Hepatocyte (in vitro differentiated cells): ENCODE measurements around the gene LIPM. TPM values are rescaled to one million over a fixed set of nuclear protein-coding genes. Genes with fewer than 3 reads are reported as not detected.

Experiments
- DNase-seq: peaks from one replicate; pipeline ENCODE4 v3.0.0-alpha.2; 2016; ENCODE audit warnings: low spot score
- H2AFZ ChIP-seq: fragments of 200-600 bp; sonication (generic); 2 replicates; pipeline ENCODE4 v1.6.0; 2016; ENCODE audit warnings: antibody characterized with exemption, mild to moderate bottlenecking
- H3K27ac ChIP-seq: fragments of 200-600 bp; sonication (generic); 2 replicates; pipeline ENCODE4 v1.5.1; 2016; ENCODE audit warnings: mild to moderate bottlenecking
- H3K27me3 ChIP-seq: fragments of 200-600 bp; sonication (generic); 2 replicates; pipeline ENCODE4 v1.6.1; 2016
- H3K36me3 ChIP-seq: fragments of 200-600 bp; sonication (generic); replicated peaks from 2 replicates; pipeline ENCODE4 v1.5.1; 2016; ENCODE audit warnings: low read depth; ENCODE audit not compliant: insufficient read depth
- H3K4me1 ChIP-seq: fragments of 200-600 bp; sonication (generic); 2 replicates; pipeline ENCODE4 v1.5.1; 2016; ENCODE audit warnings: mild to moderate bottlenecking, moderate library complexity; ENCODE audit not compliant: insufficient read depth
- H3K4me2 ChIP-seq: fragments of 200-600 bp; sonication (generic); 2 replicates; pipeline ENCODE4 v1.6.0; 2016
- H3K4me3 ChIP-seq: fragments of 200-600 bp; sonication (generic); 2 replicates; pipeline ENCODE4 v1.5.1; 2016; ENCODE audit warnings: mild to moderate bottlenecking
- H3K79me2 ChIP-seq: fragments of 200-600 bp; sonication (generic); 2 replicates; pipeline ENCODE4 v1.6.0; 2017; ENCODE audit warnings: mild to moderate bottlenecking
- H3K9me2 ChIP-seq: fragments of 200-600 bp; sonication (generic); replicated peaks from 2 replicates; pipeline ENCODE4 v1.6.0; 2017; ENCODE audit warnings: mild to moderate bottlenecking; ENCODE audit not compliant: insufficient read depth
- H3K9me3 ChIP-seq: fragments of 200-600 bp; sonication (generic); 2 replicates; pipeline ENCODE4 v1.5.1; 2016; ENCODE audit warnings: low read depth, mild to moderate bottlenecking
- H4K20me1 ChIP-seq: fragments of 200-600 bp; sonication (generic); 2 replicates; pipeline ENCODE4 v1.6.0; 2016; ENCODE audit warnings: mild to moderate bottlenecking; ENCODE audit not compliant: insufficient read depth, poor library complexity, severe bottlenecking
- EZH2 ChIP-seq: fragments of 200-600 bp; sonication (generic); IDR thresholded peaks from 2 replicates; pipeline ENCODE4 v1.6.1; 2016; ENCODE audit warnings: antibody characterized with exemption, mild to moderate bottlenecking, borderline replicate concordance
- EZH2phosphoT487 ChIP-seq: fragments of 200-600 bp; sonication (generic); IDR thresholded peaks from one replicate; pipeline ENCODE4 v1.6.1; 2018; ENCODE audit warnings: antibody characterized with exemption, mild to moderate bottlenecking, low read depth, moderate library complexity; ENCODE audit not compliant: unreplicated experiment, severe bottlenecking
- WGBS: methylation state at CpG from one replicate; pipeline ENCODE4 v1.1.6; 2016; ENCODE audit warnings: low lambda C conversion rate; ENCODE audit errors: missing lambda C conversion rate; 5-methylcytosine and 5-hydroxymethylcytosine counted together
- polyA plus RNA-seq: library from polyadenylated mRNA; unstranded; fragments of >200 nt; fragmentation: Nextera tagmentation; extraction: Ambion mirVana; gene quantifications from 2 replicates; pipeline ENCODE4 v1.2.1, GENCODE V29; 2016
- total RNA-seq: library from RNA; depleted of rRNA; stranded (reverse); fragments of >200 nt; gene quantifications from 2 replicates; pipeline ENCODE4 v1.2.3, GENCODE V29; 2014
- TF ChIP-seq, protein P1 (sequence below): fragments of 200-600 bp; sonication (generic); IDR thresholded peaks from 2 replicates; pipeline ENCODE4 v1.5.1; 2016; ENCODE audit warnings: antibody characterized with exemption, mild to moderate bottlenecking; ENCODE audit not compliant: poor library complexity

Gene LIPM
- total and polyA plus RNA-seq, 2 experiments from 2014 or later, result not detected

- TF ChIP-seq EZH2phosphoT487 (no peak), EZH2 (no peak)
- Histone ChIP-seq H3K36me3 (no peaks in the 10 kb centered on the region), H3K9me3 (no peaks in the 10 kb centered on the region), H3K9me2 (no peaks in the 10 kb centered on the region), H2AFZ (no peak overlapping the region), H3K27ac (no peak overlapping the region), H3K4me3 (no peak overlapping the region), H3K4me1 (no peaks in the 10 kb centered on the region), H3K4me2 (no peak overlapping the region), H3K79me2 (no peaks in the 10 kb centered on the region), H4K20me1 (no peaks in the 10 kb centered on the region), H3K27me3 (no peaks in the 10 kb centered on the region)
- DNase-seq, result no peak
- WGBS, result 91% methylated on average over 4 of the region's 4 CpGs
Observed at GRCh38 chr10:88843171-88843570, 40.6 kb downstream of the LIPM start.

DNA sequence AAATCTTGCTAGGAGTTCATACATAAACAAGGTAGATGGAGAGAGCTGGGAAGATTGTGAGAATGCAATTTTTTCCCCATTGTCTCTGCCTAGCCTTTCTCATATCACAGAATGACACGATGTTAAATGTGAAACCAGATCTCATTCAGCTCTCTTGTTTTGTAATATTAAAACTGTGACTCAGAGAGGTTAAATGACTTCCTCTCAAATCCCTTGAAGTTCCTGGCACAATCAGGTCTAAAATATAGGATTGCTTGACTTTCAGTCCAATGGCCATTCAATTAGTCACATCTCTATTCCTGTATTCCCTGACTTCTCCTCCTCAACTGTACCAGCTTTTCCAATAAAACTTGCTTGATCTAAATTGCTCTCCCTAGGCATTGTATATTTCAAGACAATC is 46.0 kb downstream of the LIPM start:
- H4K20me1 ChIP-seq, result no peaks in the 10 kb centered on the region
- H3K27ac ChIP-seq, result no peak overlapping the region
- no peaks in the 10 kb centered on the region for H3K9me2 ChIP-seq
- TF ChIP-seq EZH2, result no peak
- no peak for TF ChIP-seq EZH2phosphoT487
- TF ChIP-seq, protein P1, sequence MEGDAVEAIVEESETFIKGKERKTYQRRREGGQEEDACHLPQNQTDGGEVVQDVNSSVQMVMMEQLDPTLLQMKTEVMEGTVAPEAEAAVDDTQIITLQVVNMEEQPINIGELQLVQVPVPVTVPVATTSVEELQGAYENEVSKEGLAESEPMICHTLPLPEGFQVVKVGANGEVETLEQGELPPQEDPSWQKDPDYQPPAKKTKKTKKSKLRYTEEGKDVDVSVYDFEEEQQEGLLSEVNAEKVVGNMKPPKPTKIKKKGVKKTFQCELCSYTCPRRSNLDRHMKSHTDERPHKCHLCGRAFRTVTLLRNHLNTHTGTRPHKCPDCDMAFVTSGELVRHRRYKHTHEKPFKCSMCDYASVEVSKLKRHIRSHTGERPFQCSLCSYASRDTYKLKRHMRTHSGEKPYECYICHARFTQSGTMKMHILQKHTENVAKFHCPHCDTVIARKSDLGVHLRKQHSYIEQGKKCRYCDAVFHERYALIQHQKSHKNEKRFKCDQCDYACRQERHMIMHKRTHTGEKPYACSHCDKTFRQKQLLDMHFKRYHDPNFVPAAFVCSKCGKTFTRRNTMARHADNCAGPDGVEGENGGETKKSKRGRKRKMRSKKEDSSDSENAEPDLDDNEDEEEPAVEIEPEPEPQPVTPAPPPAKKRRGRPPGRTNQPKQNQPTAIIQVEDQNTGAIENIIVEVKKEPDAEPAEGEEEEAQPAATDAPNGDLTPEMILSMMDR, result no peak
- 48% methylated on average over 1 of the region's 1 CpG for WGBS
- no peaks in the 10 kb centered on the region for H3K79me2 ChIP-seq
- no peaks in the 10 kb centered on the region for H3K9me3 ChIP-seq
- H3K4me2 ChIP-seq, result no peak overlapping the region
- no peak overlapping the region for H2AFZ ChIP-seq
- no peak overlapping the region for H3K4me3 ChIP-seq
- no peak for DNase-seq
- peaks cover 7% of the 10 kb centered on the region for H3K4me1 ChIP-seq
- H3K27me3 ChIP-seq, result no peaks in the 10 kb centered on the region
- H3K36me3 ChIP-seq, result no peaks in the 10 kb centered on the region

DNA sequence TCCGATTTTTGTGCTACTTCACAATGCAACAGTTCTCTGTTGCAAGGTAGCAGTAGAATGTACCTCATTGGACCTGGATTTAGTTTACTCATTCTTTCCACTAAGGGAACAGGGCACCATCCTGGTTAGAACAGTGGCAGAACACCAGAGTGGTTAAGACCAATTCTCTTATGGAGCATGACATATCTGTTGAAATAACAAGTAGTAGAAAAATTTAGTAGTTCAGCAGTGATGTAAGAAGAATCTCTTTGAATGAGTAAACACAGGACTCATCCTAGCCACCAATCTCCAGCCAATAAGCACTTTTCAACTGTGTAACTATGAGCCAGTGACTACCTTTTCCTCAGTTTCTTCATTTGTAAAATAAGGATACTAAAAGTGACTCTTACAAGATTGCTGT is 46.7 kb downstream of the LIPM start:
- H2AFZ ChIP-seq, result no peak overlapping the region
- H3K9me2 ChIP-seq, result no peaks in the 10 kb centered on the region
- H3K27me3 ChIP-seq, result no peaks in the 10 kb centered on the region
- H3K36me3 ChIP-seq, result no peaks in the 10 kb centered on the region
- no peak for DNase-seq
- H3K9me3 ChIP-seq, result no peaks in the 10 kb centered on the region
- 91% methylated on average over 1 of the region's 1 CpG for WGBS
- no peak overlapping the region for H3K4me3 ChIP-seq
- H3K27ac ChIP-seq, result no peak overlapping the region
- no peaks in the 10 kb centered on the region for H3K79me2 ChIP-seq
- no peaks in the 10 kb centered on the region for H4K20me1 ChIP-seq
- TF ChIP-seq, protein P1, result no peak
- no peak for TF ChIP-seq EZH2phosphoT487
- TF ChIP-seq EZH2, result no peak
- peaks cover 11% of the 10 kb centered on the region for H3K4me1 ChIP-seq
- H3K4me2 ChIP-seq, result no peak overlapping the region

- Histone ChIP-seq H3K9me2 (no peaks in the 10 kb centered on the region), H3K27me3 (no peaks in the 10 kb centered on the region), H3K79me2 (no peaks in the 10 kb centered on the region), H3K4me3 (no peak overlapping the region), H3K27ac (peak overlapping the region; percentile 61), H4K20me1 (no peaks in the 10 kb centered on the region), H3K4me2 (peak overlapping the region; percentile 15), H3K9me3 (no peaks in the 10 kb centered on the region), H2AFZ (no peak overlapping the region), H3K4me1 (peaks cover 11% of the 10 kb centered on the region), H3K36me3 (no peaks in the 10 kb centered on the region)
- DNase-seq, result no peak
- WGBS, result 59% methylated on average over 1 of the region's 1 CpG
- TF ChIP-seq EZH2phosphoT487 (no peak), EZH2 (no peak)
- TF ChIP-seq, protein P1, result no peak
Observed at GRCh38 chr10:88850712-88851111, 48.2 kb downstream of the LIPM start.
